PC-9 (cell line): Measurements from ENCODE around the gene OR8S1. TPM values are rescaled to one million over a fixed set of nuclear protein-coding genes. Genes with fewer than 3 reads are reported as not detected.
"Not testable (repeated sequence)": the region's sequence is repeated elsewhere in the genome, so short reads cannot be mapped to it uniquely, and the experiment has no call there.

Experiments used
- BruUV-seq: library from RNA; stranded (reverse); fragments of 400-500 nt; replicated peaks from 2 replicates; lab custom pipeline; 2021; lab: Mats Ljungman, UMichigan
- CTCF ChIA-PET: fragments of 300-600 bp; sonication (Branson Sonifier 250); formaldehyde crosslinking; loops from one replicate; lab custom pipeline; 2022; ENCODE audit warnings: antibody characterized with exemption; lab: Charles Lee
- POLR2A ChIA-PET: fragments of 300-600 bp; sonication (Branson Sonifier 250); formaldehyde crosslinking; loops from one replicate; lab custom pipeline; 2022; ENCODE audit warnings: antibody characterized with exemption; ENCODE audit not compliant: unreplicated experiment; lab: Charles Lee
- DNase-seq, 2 experiments: peaks; one replicate each; pipeline versions ENCODE4 v3.0.0 to v3.0.0-alpha.2; 2015 to 2022; ENCODE audit warnings: mixed read lengths in 1 of 2
- H2AFZ ChIP-seq: fragments of 200-600 bp; sonication (generic); 2 replicates; pipeline ENCODE4 v1.8.1; 2017; ENCODE audit warnings: antibody characterized with exemption
- H3F3A ChIP-seq: fragments of 200-600 bp; sonication (generic); 2 replicates; pipeline ENCODE4 v1.8.1; 2017; ENCODE audit warnings: antibody characterized with exemption, mild to moderate bottlenecking, low read depth; ENCODE audit not compliant: insufficient read depth
- H3K27ac ChIP-seq: fragments of 200-600 bp; sonication (generic); 2 replicates; pipeline ENCODE4 v1.6.1; 2016; ENCODE audit warnings: mixed run types
- H3K27me3 ChIP-seq: fragments of 200-600 bp; sonication (generic); 2 replicates; pipeline ENCODE4 v1.6.1; 2016; ENCODE audit warnings: low read depth, mixed run types; ENCODE audit not compliant: insufficient read depth
- H3K36me3 ChIP-seq: fragments of 200-600 bp; sonication (generic); 2 replicates; pipeline ENCODE4 v1.6.1; 2016; ENCODE audit warnings: low read depth, mixed run types
- H3K4me1 ChIP-seq: fragments of 200-600 bp; sonication (generic); replicated peaks from 2 replicates; pipeline ENCODE4 v1.6.1; 2016; ENCODE audit warnings: mixed run types; ENCODE audit not compliant: insufficient read depth
- H3K4me2 ChIP-seq: fragments of 200-600 bp; sonication (generic); 2 replicates; pipeline ENCODE4 v1.6.1; 2017; ENCODE audit warnings: mixed run types
- H3K4me3 ChIP-seq: fragments of 200-600 bp; sonication (generic); 2 replicates; pipeline ENCODE4 v1.6.1; 2016; ENCODE audit warnings: mixed run types
- H3K79me2 ChIP-seq: fragments of 200-600 bp; sonication (generic); 2 replicates; pipeline ENCODE4 v1.6.1; 2017; ENCODE audit warnings: low read depth, mixed run types
- H3K9me2 ChIP-seq: fragments of 200-600 bp; sonication (generic); 2 replicates; pipeline ENCODE4 v1.8.1; 2017; ENCODE audit warnings: mild to moderate bottlenecking; ENCODE audit not compliant: insufficient read depth
- H3K9me3 ChIP-seq: fragments of 200-600 bp; sonication (generic); 2 replicates; pipeline ENCODE4 v1.8.1; 2016; ENCODE audit warnings: low read depth; ENCODE audit not compliant: insufficient read depth
- H4K20me1 ChIP-seq: fragments of 200-600 bp; sonication (generic); 2 replicates; pipeline ENCODE4 v1.8.1; 2017; ENCODE audit not compliant: insufficient read depth
- EZH2 ChIP-seq: fragments of 200-600 bp; sonication (generic); IDR thresholded peaks from 2 replicates; pipeline ENCODE4 v1.8.0; 2017; ENCODE audit warnings: antibody characterized with exemption, low read depth
- intact Hi-C: fragments of 100-400 bp; cut with micrococcal nuclease; formaldehyde crosslinking; loops from one replicate; pipeline ENCODE4 v1.10.0; 2022; ENCODE audit not compliant: unreplicated experiment
- total RNA-seq: library from RNA; stranded (reverse); gene quantifications from 2 replicates; pipeline ENCODE4 v1.2.3, GENCODE V29; 2021
- TF ChIP-seq, protein P1 (sequence below): fragments of 200-600 bp; sonication (generic); conservative IDR thresholded peaks from 2 replicates; pipeline ENCODE4 v1.6.1; 2017; ENCODE audit warnings: mixed run types, antibody characterized with exemption, mild to moderate bottlenecking, moderate library complexity

OR8S1 gene
- total RNA-seq, 1 experiment from 2014 or later: not detected

DNA sequence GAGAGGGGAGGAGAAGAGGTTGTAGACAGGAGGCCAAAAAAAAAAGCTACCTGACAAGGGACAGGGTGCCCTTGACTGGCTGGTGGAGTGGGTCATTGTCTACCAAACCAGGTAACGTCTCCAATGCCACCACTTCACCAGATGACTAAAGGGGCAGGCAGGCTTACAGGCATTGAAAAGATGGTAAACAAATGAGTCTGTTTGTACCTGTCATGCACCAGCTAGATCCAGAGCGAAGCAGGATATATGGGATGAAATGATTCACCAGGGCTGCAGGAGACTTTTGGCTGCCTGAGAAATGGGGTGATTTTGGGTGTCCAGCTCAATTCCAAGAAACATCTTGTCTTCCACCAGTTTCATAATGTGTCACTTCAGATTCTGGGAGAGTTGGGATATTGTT lies 39.2 kb upstream of the OR8S1 start:
- peaks cover 69% of the 10 kb centered on the region for H3K27me3 ChIP-seq
- no TSS peak for BruUV-seq
- H3F3A ChIP-seq: no peaks in the 10 kb centered on the region
- H3K9me2 ChIP-seq: no peaks in the 10 kb centered on the region
- H2AFZ ChIP-seq: no peak overlapping the region
- no peaks in the 10 kb centered on the region for H3K4me1 ChIP-seq
- H3K27ac ChIP-seq: no peak overlapping the region
- H4K20me1 ChIP-seq: no peaks in the 10 kb centered on the region
- no peak overlapping the region for H3K4me3 ChIP-seq
- H3K4me2 ChIP-seq: no peak overlapping the region
- H3K9me3 ChIP-seq: no peaks in the 10 kb centered on the region
- TF ChIP-seq, protein P1, sequence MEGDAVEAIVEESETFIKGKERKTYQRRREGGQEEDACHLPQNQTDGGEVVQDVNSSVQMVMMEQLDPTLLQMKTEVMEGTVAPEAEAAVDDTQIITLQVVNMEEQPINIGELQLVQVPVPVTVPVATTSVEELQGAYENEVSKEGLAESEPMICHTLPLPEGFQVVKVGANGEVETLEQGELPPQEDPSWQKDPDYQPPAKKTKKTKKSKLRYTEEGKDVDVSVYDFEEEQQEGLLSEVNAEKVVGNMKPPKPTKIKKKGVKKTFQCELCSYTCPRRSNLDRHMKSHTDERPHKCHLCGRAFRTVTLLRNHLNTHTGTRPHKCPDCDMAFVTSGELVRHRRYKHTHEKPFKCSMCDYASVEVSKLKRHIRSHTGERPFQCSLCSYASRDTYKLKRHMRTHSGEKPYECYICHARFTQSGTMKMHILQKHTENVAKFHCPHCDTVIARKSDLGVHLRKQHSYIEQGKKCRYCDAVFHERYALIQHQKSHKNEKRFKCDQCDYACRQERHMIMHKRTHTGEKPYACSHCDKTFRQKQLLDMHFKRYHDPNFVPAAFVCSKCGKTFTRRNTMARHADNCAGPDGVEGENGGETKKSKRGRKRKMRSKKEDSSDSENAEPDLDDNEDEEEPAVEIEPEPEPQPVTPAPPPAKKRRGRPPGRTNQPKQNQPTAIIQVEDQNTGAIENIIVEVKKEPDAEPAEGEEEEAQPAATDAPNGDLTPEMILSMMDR: no peak
- TF ChIP-seq EZH2: no peak
- H3K36me3 ChIP-seq: no peaks in the 10 kb centered on the region
- ChIA-PET POLR2A (no interaction called here), CTCF (no interaction called here)
- no peak for DNase-seq
- H3K79me2 ChIP-seq: no peaks in the 10 kb centered on the region
- intact Hi-C loops: no loop called here

DNA sequence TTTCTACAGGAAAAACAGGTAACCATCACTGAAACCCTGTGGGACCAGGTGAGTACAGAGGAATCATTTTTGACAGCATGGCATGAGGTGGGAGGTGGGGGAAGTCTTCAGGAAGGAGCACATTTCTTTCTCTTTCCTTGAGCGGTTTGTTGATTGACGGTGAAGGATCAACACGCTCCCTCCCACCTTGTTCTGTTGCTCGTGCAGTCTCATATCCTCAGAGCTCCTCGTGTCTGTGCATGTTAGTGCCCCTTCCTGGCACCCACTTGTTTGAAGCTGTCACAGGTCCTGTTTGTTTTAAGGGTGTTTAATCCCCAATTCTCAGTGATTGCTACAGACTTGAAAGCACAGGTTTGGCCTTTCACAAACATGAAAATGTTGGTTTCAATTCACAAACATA lies 38.8 kb upstream of the OR8S1 start:
- BruUV-seq: no TSS peak
- H3K27ac ChIP-seq: no peak overlapping the region
- no peak overlapping the region for H3K4me3 ChIP-seq
- H3F3A ChIP-seq: no peaks in the 10 kb centered on the region
- H3K9me3 ChIP-seq: no peaks in the 10 kb centered on the region
- no peaks in the 10 kb centered on the region for H4K20me1 ChIP-seq
- H3K4me1 ChIP-seq: no peaks in the 10 kb centered on the region
- ChIA-PET CTCF (no interaction called here), POLR2A (no interaction called here)
- TF ChIP-seq, protein P1: no peak
- no peak for TF ChIP-seq EZH2
- no peaks in the 10 kb centered on the region for H3K36me3 ChIP-seq
- no peaks in the 10 kb centered on the region for H3K9me2 ChIP-seq
- H3K27me3 ChIP-seq: peaks cover 71% of the 10 kb centered on the region
- no peak for DNase-seq
- intact Hi-C loops: no loop called here
- H3K79me2 ChIP-seq: no peaks in the 10 kb centered on the region
- no peak overlapping the region for H3K4me2 ChIP-seq
- no peak overlapping the region for H2AFZ ChIP-seq

DNA sequence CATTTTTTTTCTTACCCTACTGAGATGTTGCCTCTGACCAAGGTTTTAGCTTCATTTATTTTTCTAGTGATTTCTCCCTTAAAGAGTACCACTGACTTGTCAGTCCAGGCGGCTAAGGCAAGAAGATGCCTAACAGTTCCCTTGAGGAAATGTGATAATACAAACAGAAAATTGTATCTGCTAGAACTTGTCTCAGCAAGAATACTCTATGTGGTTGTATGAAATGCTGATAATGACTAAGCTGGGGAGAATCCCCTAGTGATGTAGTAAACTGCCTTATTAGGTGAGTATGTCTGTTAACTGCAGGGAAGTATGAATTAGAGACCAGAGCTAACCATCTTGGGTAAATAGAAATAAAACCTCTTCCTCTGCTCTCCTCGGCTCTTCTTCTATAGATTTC lies 36.4 kb upstream of the OR8S1 start:
- intact Hi-C loops: no loop called here
- Histone ChIP-seq H3K27ac (no peak overlapping the region), H3K4me2 (no peak overlapping the region), H3K79me2 (no peaks in the 10 kb centered on the region), H3K9me3 (no peaks in the 10 kb centered on the region), H3K27me3 (peaks cover 64% of the 10 kb centered on the region), H2AFZ (no peak overlapping the region), H3K4me3 (no peak overlapping the region), H3K4me1 (no peaks in the 10 kb centered on the region), H3K9me2 (no peaks in the 10 kb centered on the region), H3K36me3 (no peaks in the 10 kb centered on the region), H4K20me1 (no peaks in the 10 kb centered on the region), H3F3A (no peaks in the 10 kb centered on the region)
- TF ChIP-seq EZH2: no peak
- TF ChIP-seq, protein P1: no peak
- ChIA-PET POLR2A (no interaction called here), CTCF (no interaction called here)
- no peak for DNase-seq
- BruUV-seq: no TSS peak

DNA sequence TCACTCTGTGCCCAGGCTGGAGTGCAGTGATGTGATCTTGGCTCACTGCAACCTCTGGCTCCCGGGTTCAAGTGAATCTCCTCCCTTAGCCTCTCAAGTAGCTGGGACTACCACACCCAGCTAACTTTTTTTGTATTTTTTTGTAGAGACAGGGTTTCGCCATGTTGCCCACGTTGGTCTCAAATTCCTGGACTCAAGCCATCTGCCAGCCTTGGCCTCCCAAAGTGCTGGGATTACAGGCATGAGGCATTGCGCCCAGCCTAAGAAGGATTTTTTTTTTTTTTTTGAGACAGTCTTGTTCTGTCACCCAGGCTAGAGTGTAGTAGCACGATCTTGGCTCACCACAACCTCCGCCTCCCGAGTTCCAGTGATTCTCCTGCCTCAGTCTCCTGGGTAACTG lies 36.0 kb upstream of the OR8S1 start:
- CTCF ChIA-PET, H3K4me3 ChIP-seq, H3K27ac ChIP-seq, H3K4me2 ChIP-seq, POLR2A ChIA-PET, H3K4me1 ChIP-seq, BruUV-seq, H3K9me3 ChIP-seq, H3K79me2 ChIP-seq, H3K9me2 ChIP-seq, DNase-seq, H3F3A ChIP-seq, H2AFZ ChIP-seq, intact Hi-C loops, H3K36me3 ChIP-seq, H4K20me1 ChIP-seq: not testable (repeated sequence)
- peaks cover 61% of the 10 kb centered on the region for H3K27me3 ChIP-seq

DNA sequence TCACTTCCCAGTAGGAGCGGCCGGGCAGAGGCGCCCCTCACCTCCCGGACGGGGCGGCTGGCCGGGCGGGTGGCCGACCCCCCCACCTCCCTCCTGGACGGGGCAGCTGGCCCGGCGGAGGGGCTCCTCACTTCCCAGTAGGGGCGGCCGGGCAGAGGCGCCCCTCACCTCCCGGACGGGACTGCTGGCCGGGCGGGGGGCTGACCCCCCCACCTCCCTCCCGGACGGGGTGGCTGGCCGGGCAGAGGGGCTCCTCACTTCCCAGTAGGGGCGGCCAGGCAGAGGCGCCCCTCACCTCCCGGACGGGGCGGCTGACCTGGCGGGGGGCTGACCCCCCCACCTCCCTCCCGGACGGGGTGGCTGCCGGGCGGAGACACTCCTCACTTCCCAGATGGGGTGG lies 25.2 kb upstream of the OR8S1 start:
- intact Hi-C loops, H2AFZ ChIP-seq, H3K4me2 ChIP-seq, BruUV-seq, CTCF ChIA-PET, H3K4me1 ChIP-seq, H3K79me2 ChIP-seq, H3K9me3 ChIP-seq, H3K4me3 ChIP-seq, DNase-seq, H3K27ac ChIP-seq, H3K36me3 ChIP-seq, H3K9me2 ChIP-seq, POLR2A ChIA-PET, H3F3A ChIP-seq, H4K20me1 ChIP-seq: not testable (repeated sequence)
- H3K27me3 ChIP-seq: peaks cover 13% of the 10 kb centered on the region; the same call in 1 of the 2 replicates
